Activated CD4-positive, alpha-beta T cell treated with anti-CD3 and anti-CD28 coated beads, Interleukin-2, amount 50 U/mL, for 1 hour (primary cell): ENCODE results near the gene ZNF469.

Experiments used
- DNase-seq: peaks from one replicate; pipeline ENCODE4 v3.0.0-alpha.2; 2020

ZNF469 gene

DNA sequence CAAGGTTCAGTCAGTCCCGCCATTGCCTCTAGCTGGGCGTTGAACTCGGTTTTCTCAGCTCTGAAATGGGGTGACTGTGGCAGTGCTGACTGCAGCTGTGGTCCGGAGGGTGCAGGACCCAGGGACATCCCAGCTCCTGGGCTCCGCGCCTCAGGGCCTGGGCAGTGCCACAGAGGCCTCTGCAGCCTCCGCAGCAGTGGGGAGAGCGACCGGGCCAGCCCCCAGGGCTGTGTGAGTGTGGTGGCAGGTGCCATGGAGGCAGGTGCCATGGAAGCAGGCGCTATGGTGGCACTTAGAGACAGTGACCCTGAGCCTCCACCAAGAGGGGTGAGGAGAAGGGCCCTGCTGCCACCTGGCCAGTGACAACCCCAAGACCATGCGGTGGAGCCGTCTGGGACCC is 30.9 kb downstream of the ZNF469 start:
- no peak for DNase-seq

DNA sequence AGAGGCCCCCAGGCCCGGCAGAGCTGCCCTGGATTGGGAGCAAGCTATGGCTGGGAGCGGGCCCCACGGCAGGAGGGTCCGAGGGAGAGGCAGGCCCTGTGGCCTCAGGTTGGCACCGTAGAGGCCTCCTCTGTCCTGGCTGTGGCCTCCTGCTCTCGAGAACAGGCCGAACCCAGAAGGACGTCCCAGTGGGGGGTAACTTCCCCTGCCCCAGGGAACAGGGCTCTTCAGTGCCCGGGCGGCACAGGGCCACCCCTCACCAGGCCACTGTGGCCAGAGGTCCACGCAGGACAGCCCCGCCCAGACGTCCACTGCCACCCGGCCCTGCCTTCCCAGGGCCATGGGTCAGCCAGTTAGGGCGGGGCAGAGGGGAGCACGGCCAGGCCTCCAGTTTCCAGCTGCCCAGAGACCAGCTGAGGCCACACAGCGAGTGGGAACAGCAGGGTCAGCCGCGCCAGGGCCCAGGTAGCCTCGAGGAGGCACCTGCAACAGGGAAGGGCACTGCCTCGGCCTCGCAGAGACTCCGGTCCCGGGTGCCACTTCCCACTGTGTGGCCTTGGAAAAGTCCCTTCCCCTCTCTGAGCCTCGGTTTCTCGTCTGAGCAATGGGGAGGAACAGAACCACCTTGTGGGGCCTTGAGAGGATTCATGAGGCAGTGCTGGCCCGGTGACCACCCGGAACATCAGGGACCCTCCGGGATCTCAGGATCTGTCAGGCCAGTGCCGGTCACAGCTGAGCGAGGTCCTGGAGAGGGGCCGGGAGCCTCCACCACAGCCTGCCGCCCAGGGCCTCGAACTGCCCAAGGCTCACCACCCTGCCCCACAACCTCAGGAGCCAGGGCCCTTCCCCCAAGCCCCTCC is 32.0 kb downstream of the ZNF469 start:
- no peak for DNase-seq

DNA sequence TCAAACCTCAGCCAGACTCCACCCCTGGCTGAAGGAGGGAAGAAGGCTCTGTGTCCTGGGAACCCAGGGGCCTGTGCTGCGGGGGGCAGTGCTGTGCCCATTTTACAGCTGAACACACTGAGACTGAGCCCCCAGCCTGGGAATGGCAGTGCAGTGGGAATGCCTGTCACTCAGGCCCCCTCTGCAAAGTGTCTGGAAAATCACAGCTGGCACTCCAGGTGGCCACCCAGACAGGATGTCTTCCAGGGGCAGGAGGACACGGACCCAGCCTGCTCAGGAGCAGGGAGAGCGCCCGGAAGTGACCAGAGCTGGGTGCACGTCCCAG is 32.6 kb downstream of the ZNF469 start:
- no peak for DNase-seq

DNA sequence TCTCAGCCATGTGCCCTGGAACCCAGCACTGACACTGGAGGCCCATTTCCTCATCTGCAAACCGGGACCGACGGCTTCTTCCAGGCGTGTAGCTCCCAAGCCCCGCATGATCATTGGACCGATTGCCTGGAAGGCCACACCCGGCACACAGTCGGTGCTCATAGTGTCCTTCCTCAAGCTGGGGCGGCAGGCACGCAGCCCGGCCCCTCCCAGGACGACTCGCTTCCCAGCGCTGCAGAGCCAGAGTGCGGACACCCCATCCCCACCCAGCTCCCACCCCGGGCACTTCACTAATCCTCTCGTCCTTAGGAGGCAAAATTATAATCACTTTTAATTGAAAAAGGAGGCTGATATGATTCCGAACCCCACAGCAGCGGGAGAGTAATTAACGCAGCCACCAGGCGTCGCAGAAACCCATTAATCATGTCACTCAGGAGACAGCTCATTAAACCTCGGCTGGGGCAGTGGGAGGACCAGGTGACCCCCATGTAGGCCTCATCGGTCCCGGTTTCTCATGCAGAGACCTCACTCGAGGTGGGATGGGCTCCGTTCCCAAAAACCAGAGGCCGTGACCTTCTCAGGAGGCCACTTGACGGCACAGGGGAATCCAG is 33.1 kb downstream of the ZNF469 start:
- DNase-seq, result no peak

DNA sequence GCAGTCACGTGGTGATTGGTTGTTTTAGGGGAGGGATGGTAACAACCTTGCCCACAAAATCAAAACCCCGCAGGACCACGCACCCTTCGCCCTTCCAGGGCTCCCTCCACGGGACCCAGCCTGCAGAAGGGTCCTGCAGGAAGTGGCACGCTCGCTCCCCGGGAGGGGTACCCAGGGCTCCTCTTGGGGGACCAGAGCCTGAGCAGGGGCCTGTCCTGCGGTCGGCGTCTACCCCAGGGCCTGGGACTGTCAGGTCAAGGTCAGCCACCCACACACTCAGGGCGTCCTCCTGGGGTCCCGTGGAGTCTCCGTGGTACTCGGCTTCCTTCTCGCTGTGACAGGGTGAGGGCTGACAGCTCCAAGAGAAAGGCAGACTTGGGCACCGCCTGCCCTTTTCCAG is 33.9 kb downstream of the ZNF469 start:
- no peak for DNase-seq

DNA sequence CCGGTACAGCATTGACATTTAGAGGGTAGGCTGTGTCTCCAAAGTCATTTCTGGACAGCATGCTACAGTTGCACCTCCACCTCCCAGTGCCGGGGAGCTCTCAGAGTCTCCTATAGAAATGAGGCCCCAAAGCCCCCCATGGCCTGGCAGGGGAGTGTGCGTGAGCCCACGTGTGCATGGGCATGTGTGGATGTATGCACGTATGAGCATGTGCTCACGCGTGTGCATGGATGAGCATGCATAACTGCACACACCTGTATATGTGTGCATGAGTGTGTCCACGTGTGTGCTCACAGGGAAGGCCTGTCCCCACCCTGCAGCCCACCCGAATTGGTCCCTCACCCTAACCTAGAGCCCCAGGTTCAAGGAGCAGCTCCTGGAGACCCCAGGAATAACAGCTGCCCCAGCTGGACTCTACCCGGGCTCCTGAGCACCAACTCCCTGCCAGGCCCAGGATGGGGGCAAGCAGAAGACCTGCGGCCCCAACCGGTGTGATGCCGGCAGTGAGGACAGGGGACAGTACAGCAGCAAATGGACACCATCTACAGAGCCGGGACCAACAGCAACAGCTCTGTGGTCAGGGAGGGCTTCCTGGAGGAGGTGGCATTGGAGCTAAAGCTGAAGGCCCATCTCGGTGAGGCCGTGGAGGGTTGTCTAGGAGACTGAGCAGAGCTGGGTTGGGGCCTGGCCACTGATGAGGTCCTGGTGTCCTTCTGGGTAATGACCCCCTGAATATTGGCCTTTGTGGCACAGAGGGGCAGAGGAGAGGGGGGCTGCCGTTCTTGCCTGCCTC is 35.1 kb downstream of the ZNF469 start:
- DNase-seq, result no peak

DNA sequence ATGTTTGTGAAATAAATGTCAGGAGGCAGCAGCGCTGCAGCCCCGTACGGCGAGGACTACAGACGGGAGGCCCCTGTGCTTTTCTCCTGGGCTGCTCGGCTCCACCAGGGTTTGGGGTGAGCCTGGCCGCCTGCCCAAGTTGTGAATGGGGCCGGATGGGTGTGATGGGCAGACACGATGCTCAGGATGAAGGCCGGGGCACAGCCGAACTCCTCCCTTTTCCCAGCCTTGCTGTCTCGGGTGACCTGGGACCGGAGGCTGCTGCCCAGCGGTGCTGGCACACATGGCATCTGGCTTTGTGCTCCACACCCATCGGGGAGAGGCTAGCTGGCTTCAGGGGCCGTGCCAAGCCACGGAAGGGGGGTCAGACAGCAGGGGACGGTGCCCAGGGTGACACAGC is 36.1 kb downstream of the ZNF469 start:
- DNase-seq, result no peak

DNA sequence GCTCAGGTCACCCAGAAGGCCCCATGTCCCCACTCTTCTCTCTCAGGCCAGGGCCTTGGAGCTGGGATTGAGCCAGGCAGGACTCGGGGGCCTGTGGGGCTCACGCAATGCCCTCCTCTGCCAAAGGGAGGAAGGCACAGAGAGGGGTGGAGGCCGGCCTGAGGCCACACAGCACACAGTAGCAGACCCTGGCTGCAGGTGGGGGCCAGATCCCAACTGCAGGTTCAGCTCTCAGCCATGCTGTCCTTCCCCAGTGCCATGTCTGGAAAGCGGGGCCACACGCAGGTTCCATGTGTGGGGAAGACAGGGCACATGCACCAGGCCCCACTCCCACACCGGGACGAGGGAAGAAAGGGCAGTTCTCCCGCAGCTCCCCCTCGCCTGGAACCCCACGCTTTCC is 37.0 kb downstream of the ZNF469 start:
- DNase-seq, result no peak

DNA sequence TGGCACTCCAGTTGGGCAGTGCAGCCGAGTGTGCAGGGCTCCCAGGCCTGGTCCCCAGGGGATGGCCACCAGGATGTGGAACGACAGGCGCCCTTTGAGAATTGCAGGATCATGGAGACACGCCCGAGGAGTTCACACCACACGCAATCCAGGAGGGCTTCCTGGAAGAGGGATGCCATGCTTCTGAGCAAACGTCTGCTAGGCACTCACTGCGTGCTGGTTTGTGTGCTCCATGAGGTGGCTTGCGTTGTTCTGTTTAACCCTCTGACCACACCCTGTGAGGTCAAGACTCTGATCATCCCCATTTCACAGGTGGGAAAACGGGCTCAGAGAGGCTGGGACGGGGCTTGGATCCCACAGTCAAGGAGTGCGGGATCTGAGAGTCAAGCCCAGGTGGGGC is 37.7 kb downstream of the ZNF469 start:
- DNase-seq, result no peak

DNA sequence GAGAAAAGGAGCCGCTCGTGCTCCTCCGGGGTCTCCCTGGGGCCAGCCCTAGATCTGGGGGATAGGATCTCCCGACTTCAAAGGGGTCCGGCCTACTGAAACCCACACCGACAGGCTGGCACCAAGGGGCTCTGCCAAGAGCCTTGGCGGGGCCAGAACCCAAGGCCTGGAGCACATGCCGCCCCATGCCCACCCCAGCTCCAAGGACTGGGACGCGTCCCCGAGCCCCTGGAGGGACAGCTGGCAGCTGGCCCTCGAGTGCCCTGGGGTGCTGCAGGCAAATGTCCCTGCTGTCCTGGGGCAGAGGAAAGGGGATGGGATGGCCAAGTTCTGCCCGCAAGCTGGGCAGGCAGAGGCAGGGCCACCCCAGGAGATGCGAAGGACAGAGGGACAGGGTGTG is 38.5 kb downstream of the ZNF469 start:
- DNase-seq, result no peak

DNA sequence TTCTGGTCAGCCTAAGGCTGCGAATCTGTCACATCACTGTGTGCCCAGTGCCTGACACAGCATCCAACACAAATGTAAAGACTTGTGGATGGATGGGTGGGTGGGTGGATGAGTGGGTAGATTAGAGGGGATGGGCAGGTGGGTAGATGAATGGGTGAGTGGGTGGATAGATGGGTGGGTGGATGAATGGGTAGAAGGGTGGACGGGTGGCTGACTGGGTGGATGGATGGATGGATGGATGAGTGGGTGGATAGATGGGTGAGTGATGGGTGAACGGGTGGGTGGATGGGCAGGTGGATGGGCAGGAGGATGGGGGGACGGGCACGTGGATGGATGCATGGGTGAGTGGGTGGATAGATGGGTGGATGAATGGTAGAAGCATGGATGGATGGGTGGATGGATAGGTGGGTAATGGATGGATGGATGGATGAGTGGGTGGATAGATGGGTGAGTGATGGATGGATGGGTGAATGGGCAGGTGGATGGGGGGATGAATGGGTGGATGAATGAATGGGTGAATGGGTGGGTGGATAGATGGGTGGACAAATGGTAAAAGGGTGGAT is 39.2 kb downstream of the ZNF469 start:
- no peak for DNase-seq

DNA sequence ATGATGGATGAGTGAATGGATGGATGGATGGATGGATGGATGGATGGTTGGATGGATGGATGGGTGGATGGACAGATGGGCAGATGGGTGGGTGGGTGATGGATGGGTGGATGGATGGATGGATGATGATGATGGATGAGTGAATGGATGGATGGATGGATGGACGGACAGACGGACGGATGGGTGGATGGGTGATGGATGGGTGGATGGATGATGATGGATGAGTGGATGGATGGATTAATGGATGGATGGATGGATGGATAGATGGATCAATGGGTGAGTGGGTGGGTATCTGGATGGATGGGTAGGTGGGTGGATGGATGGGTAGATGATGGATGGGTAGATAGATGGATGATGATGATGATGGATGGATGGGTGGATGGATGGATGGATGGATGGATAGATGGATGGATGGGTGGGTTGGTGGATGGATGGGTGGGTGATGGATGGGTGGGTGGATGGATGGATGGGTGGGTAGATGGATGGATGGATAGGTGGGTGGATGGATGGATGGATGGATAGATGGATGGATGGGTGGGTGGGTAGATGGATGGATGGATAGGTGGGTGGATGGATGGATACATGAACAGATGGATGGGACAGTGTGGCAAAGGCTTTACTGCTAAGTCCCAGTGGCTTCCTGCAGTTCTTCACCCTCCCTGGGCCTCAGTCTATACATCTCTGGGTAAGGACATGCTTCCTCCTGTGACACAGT is 40.1 kb downstream of the ZNF469 start:
- no peak for DNase-seq

DNA sequence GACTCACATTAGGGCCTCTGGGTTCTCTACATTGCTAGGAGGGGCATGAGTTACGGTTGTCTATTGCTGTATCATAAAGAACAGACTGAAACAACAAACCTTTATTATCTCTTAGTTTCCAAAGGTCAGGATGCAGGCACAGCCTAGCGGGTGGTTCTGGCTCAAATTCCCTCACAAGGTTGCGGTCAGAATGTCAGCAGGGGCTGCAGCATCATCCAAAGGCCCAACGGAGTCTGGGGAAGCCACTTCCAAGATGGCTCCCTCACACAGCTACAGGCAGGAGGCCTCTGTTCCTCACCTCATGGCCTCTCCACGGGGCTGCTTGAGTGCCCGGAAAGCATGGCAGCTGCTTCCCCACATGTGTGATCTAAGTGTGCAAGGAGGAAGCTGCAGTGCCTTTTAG is 40.7 kb downstream of the ZNF469 start:
- no peak for DNase-seq

DNA sequence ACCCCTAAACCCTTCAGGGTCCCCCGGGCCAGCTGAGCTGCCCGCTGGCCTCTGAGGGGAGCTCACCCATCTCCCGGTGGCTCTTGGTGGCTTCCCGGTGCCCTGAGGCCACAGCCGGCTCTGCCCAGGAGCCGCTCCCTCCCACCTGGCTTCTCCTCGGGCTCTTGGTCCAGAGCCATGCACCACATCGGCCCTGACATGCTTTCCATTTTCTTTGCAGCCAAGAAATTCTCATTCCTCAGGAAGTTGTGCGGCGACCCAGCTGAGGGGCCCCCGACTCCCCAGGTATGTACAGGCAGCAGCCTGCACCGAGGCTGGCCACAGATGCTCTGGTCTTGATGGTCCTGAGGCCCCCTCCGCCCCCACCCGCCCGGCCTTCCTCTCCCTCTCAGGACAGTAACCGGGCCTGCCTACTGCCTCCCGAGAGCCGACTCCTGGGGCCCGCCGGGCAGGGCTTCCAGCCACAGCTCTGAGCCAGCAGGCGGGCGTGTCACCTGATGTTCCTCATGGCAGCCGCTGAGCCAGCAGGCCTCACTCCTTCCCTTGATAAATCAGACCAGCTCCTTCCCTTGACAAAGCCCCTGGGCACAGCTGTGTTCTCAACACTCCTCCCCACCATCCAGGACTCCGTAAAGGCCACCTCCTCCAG is 42.0 kb downstream of the ZNF469 start:
- DNase-seq, result no peak

DNA sequence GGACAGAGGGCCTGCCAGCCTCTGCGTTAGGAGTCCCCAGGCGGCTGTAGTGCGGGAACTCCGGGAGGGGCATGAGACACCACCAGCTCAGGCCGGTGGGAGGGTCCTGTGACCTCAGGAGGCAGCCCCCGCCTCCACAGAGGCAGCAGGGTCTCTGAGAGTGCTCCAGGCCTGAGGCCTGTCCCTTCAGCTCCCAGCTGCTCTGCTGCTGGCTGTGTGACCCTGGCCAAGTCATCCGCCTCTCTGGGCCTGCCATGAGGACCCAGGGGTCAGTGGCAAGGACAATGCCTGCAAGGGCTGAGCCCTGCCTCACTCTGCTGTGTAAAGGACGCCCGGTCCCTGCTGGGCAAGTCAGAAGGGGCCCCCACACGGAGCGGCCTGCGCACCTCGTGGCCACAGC is 43.3 kb downstream of the ZNF469 start:
- no peak for DNase-seq

DNA sequence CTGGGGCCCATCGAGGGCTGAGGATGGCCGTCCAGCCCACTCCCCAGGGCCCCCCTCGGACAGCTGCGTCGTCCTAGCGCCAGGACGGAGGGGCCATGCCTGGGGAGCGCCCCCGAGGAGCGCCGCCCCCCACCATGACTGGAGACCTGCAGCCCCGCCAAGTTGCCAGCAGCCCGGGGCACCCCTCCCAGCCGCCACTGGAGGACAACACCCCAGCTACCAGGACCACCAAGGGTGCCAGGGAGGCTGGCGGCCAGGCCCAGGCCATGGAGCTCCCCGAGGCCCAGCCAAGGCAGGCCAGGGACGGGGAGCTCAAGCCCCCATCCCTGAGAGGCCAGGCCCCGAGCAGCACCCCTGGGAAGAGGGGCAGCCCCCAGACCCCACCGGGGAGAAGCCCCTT is 44.6 kb downstream of the ZNF469 start:
- no peak for DNase-seq

DNA sequence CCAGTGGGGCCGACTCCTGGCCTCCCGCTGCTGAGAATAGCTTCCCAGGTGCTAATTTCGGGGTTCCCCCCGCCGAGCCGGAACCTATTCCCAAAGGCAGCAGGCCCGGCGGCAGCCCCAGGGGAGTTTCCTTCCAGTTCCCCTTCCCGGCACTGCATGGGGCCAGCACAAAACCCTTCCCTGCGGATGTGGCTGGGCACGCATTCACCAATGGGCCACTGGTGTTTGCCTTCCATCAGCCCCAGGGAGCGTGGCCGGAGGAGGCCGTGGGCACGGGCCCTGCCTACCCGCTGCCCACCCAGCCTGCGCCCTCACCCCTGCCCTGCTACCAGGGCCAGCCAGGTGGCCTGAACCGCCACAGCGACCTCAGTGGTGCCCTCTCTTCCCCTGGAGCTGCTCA is 45.4 kb downstream of the ZNF469 start:
- no peak for DNase-seq

DNA sequence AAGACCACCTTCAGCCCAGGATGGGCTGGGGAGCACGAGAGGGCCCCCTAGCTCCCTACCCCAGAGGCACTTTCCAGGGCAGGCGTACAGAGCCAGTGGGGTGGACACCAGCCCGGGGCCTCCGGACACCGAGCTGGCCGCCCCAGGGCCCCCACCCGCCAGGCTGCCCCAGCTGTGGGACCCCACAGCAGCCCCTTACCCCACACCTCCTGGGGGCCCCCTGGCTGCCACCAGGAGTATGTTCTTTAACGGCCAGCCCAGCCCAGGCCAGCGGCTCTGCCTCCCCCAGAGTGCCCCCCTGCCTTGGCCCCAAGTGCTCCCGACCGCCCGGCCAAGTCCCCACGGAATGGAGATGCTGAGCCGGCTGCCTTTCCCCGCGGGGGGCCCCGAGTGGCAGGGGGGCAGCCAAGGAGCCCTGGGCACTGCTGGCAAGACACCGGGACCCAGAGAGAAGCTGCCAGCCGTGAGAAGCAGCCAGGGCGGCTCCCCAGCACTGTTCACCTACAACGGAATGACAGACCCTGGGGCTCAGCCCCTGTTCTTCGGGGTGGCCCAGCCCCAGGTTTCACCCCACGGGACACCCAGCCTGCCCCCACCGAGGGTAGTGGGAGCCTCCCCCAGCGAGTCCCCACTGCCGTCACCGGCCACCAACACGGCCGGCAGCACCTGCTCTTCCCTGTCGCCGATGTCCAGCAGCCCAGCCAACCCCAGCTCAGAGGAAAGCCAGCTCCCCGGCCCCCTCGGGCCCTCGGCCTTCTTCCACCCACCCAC is 46.0 kb downstream of the ZNF469 start:
- no peak for DNase-seq

DNA sequence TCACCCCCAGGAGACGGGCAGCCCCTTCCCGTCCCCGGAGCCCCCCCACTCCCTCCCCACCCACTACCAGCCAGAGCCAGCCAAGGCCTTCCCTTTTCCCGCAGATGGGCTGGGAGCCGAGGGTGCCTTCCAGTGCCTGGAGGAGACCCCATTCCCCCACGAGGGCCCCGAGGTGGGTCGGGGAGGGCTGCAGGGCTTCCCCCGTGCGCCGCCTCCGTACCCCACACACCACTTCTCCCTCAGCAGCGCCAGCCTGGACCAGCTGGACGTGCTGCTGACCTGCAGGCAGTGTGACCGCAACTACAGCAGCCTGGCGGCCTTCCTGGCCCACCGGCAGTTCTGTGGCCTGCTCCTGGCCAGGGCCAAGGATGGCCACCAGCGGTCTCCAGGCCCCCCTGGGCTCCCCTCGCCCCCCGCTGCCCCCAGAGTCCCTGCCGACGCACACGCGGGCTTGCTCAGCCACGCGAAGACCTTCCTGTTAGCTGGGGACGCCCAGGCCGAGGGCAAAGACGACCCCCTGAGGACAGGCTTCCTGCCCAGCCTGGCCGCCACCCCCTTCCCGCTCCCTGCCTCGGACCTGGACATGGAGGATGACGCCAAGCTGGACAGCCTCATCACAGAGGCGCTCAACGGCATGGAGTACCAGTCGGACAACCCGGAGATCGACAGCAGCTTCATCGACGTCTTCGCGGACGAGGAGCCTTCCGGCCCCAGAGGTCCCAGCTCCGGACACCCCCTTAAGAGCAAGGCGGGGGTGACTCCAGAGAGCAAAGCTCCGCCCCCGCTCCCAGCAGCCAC is 46.8 kb downstream of the ZNF469 start:
- no peak for DNase-seq

DNA sequence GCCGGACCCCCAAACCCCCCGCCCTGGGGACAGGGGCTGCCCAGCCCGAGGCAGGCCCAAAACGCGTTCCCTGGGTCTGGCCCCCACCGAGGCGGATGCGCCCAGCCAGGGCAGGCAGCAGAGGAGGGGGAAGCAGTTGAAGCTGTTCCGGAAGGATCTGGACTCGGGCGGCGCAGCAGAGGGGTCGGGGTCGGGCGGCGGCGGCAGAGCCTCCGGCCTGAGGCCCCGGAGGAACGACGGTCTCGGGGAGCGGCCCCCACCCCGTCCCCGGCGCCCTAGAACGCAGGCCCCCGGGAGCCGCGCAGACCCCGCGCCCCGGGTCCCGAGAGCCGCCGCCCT is 47.4 kb downstream of the ZNF469 start:
- no peak for DNase-seq
